PC-3 (cell line): ENCODE measurements around the gene MRPL40. TPM values are rescaled to one million over a fixed set of nuclear protein-coding genes. Genes with fewer than 3 reads are reported as not detected.
A peak's percentile ranks its signal among the peaks of the same experiment; 100 is the strongest.

Experiments
- ATAC-seq: fragments of 200-7000 bp; cut with Tn5 transposase; 2 replicates; pipeline ENCODE4 v1.9.1; 2020; ENCODE audit warnings: mild to moderate bottlenecking, moderate library complexity
- BruUV-seq: library from RNA; stranded (reverse); fragments of 400-500 nt; replicated peaks from 2 replicates; lab custom pipeline; 2021; lab: Mats Ljungman, UMichigan
- CTCF ChIA-PET: fragments of 300-600 bp; sonication (Branson Sonifier 250); formaldehyde crosslinking; loops from one replicate; lab custom pipeline; 2022; ENCODE audit warnings: antibody characterized with exemption; lab: Charles Lee
- POLR2A ChIA-PET: fragments of 300-600 bp; sonication (Branson Sonifier 250); formaldehyde crosslinking; loops from one replicate; lab custom pipeline; 2022; ENCODE audit warnings: antibody characterized with exemption; ENCODE audit not compliant: unreplicated experiment; lab: Charles Lee
- DNase-seq: peaks from one replicate; pipeline ENCODE4 v3.0.0-alpha.2; 2015
- H2AFZ ChIP-seq: fragments of 300-600 bp; sonication (generic); 2 replicates; pipeline ENCODE4 v1.6.0; 2016; ENCODE audit warnings: antibody characterized with exemption, low read length
- H3F3A ChIP-seq: fragments of 300-600 bp; sonication (generic); one replicate; pipeline ENCODE4 v1.6.0; 2017; ENCODE audit warnings: antibody characterized with exemption, low read length, control low read depth, mild to moderate bottlenecking; ENCODE audit not compliant: unreplicated experiment
- H3K27ac ChIP-seq: fragments of 300-600 bp; sonication (generic); 2 replicates; pipeline ENCODE4 v1.5.1; 2016; ENCODE audit warnings: mild to moderate bottlenecking, low read length
- H3K27me3 ChIP-seq: fragments of 300-600 bp; sonication (generic); 2 replicates; pipeline ENCODE4 v1.6.1; 2016; ENCODE audit warnings: low read length, mixed read lengths
- H3K36me3 ChIP-seq: fragments of 300-600 bp; sonication (generic); 2 replicates; pipeline ENCODE4 v1.6.1; 2016; ENCODE audit warnings: low read depth, mixed run types, low read length, mixed read lengths
- H3K4me1 ChIP-seq: fragments of 300-600 bp; sonication (generic); 2 replicates; pipeline ENCODE4 v1.5.1; 2016; ENCODE audit warnings: low read length; ENCODE audit not compliant: insufficient read depth
- H3K4me2 ChIP-seq: fragments of 300-600 bp; sonication (generic); 2 replicates; pipeline ENCODE4 v1.6.0; 2016; ENCODE audit warnings: low read length
- H3K4me3 ChIP-seq: fragments of 300-600 bp; sonication (generic); 2 replicates; pipeline ENCODE4 v1.5.1; 2016; ENCODE audit warnings: mild to moderate bottlenecking, low read length, mixed read lengths
- H3K79me2 ChIP-seq: fragments of 300-600 bp; sonication (generic); 2 replicates; pipeline ENCODE4 v1.6.1; 2017; ENCODE audit warnings: low read length, mixed read lengths
- H3K9ac ChIP-seq: fragments of 300-600 bp; sonication (generic); 2 replicates; pipeline ENCODE4 v1.6.0; 2016; ENCODE audit warnings: mild to moderate bottlenecking, low read length
- H3K9me2 ChIP-seq: fragments of 300-600 bp; sonication (generic); replicated peaks from 2 replicates; pipeline ENCODE4 v1.6.1; 2016; ENCODE audit warnings: mixed run types, low read length, mixed read lengths
- H3K9me3 ChIP-seq: fragments of 300-600 bp; sonication (generic); 2 replicates; pipeline ENCODE4 v1.6.1; 2016; ENCODE audit warnings: low read length, mixed read lengths
- H4K20me1 ChIP-seq: fragments of 300-600 bp; sonication (generic); 2 replicates; pipeline ENCODE4 v1.6.1; 2016; ENCODE audit warnings: low read length, mixed read lengths
- EZH2 ChIP-seq: fragments of 300-600 bp; sonication (generic); IDR thresholded peaks from one replicate; pipeline ENCODE4 v1.6.1; 2017; ENCODE audit warnings: antibody characterized with exemption, mild to moderate bottlenecking, low read length; ENCODE audit not compliant: unreplicated experiment
- EZH2phosphoT487 ChIP-seq: fragments of 300-600 bp; sonication (generic); IDR thresholded peaks from 2 replicates; pipeline ENCODE4 v1.6.1; 2018; ENCODE audit warnings: mild to moderate bottlenecking, antibody characterized with exemption, low read length, borderline replicate concordance
- intact Hi-C: fragments of 100-400 bp; cut with micrococcal nuclease; formaldehyde crosslinking; loops from 2 replicates; pipeline ENCODE4 v1.9.0; 2023
- total RNA-seq: library from RNA; depleted of rRNA; stranded (reverse); fragments of >200 nt; gene quantifications from 2 replicates; pipeline ENCODE4 v1.2.3, GENCODE V29; 2014
- TF ChIP-seq, protein P1 (sequence below): fragments of 300-600 bp; sonication (generic); conservative IDR thresholded peaks from 2 replicates; pipeline ENCODE4 v1.5.1; 2017; ENCODE audit warnings: antibody characterized with exemption, low read depth, mild to moderate bottlenecking, low read length

MRPL40 gene
- total RNA-seq, 1 experiment from 2014 or later, result 55.1 TPM

DNA sequence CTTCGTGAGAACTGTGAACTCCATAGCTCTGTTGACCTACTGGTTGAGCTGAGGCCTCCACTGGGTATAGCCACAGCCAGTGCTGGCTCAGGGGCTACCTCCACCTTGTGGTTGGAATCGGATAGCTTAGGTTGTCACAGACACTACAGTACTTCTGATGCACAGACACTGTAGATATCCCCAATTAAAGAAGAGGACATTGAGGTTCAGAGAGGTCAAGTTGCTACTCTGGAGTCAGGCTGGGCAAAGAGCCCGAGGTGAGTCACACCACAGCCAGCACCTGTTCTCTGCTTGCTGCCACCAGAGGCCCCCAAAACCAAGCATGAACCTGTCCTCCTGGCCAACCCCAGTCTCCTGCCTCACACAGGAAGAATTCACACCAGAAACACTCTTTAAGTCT is 41.2 kb downstream of the MRPL40 start:
- intact Hi-C loops, result no loop called here
- H3F3A ChIP-seq, result no peaks in the 10 kb centered on the region
- no peak overlapping the region for H3K4me3 ChIP-seq
- H3K79me2 ChIP-seq, result peaks cover 59% of the 10 kb centered on the region
- no peaks in the 10 kb centered on the region for H3K9me2 ChIP-seq
- H2AFZ ChIP-seq, result no peak overlapping the region
- peak; percentile 43 for ATAC-seq
- H3K9me3 ChIP-seq, result no peaks in the 10 kb centered on the region
- H3K27ac ChIP-seq, result no peak overlapping the region
- H4K20me1 ChIP-seq, result peaks cover 28% of the 10 kb centered on the region
- H3K9ac ChIP-seq, result no peak overlapping the region
- no peaks in the 10 kb centered on the region for H3K27me3 ChIP-seq
- peaks cover 6% of the 10 kb centered on the region for H3K4me1 ChIP-seq
- no peak overlapping the region for H3K4me2 ChIP-seq
- peaks cover 45% of the 10 kb centered on the region for H3K36me3 ChIP-seq
- POLR2A ChIA-PET, result no interaction called here
- CTCF ChIA-PET, result no interaction called here
- TF ChIP-seq, protein P1, sequence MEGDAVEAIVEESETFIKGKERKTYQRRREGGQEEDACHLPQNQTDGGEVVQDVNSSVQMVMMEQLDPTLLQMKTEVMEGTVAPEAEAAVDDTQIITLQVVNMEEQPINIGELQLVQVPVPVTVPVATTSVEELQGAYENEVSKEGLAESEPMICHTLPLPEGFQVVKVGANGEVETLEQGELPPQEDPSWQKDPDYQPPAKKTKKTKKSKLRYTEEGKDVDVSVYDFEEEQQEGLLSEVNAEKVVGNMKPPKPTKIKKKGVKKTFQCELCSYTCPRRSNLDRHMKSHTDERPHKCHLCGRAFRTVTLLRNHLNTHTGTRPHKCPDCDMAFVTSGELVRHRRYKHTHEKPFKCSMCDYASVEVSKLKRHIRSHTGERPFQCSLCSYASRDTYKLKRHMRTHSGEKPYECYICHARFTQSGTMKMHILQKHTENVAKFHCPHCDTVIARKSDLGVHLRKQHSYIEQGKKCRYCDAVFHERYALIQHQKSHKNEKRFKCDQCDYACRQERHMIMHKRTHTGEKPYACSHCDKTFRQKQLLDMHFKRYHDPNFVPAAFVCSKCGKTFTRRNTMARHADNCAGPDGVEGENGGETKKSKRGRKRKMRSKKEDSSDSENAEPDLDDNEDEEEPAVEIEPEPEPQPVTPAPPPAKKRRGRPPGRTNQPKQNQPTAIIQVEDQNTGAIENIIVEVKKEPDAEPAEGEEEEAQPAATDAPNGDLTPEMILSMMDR, result no peak; the same call in 1 of the 2 replicates
- TF ChIP-seq EZH2, result no peak
- no peak for TF ChIP-seq EZH2phosphoT487
- DNase-seq, result no peak
- BruUV-seq, result no TSS peak

DNA sequence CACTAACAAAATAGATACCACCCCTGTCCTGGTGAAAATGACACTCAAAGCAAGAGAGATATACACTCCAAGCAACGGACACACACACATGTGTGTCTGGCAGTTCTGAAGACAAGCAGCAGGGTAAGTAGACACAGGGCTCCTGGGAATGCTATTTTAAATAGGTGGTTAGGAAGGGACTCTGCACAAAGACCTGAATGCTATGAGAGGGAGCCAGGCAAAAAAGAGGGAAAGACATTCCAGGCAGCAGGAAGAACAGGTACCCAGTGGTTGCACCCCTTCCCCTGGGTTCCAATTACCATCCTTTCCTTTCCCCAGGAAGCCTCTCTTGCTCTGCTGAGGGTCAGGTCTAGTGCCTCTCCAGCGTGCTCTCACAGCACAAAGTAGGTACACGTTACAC is 43.7 kb downstream of the MRPL40 start:
- intact Hi-C loops, result loop anchor here (5.0 kb wide), 1 partner anchor 174 kb away; no protein-coding TSS in a partner anchor

More for the DNA sequence above, 43.7 kb downstream of the MRPL40 start:
- H3K27ac ChIP-seq, result no peak overlapping the region
- TF ChIP-seq EZH2 (no peak), EZH2phosphoT487 (no peak)
- TF ChIP-seq, protein P1, result no peak
- no peaks in the 10 kb centered on the region for H3K27me3 ChIP-seq
- H3K79me2 ChIP-seq, result peaks cover 76% of the 10 kb centered on the region
- H3K9me3 ChIP-seq, result no peaks in the 10 kb centered on the region
- H3F3A ChIP-seq, result no peaks in the 10 kb centered on the region
- H3K4me2 ChIP-seq, result no peak overlapping the region
- peaks cover 29% of the 10 kb centered on the region for H4K20me1 ChIP-seq
- ATAC-seq (no peak), DNase-seq (no peak)
- H3K9me2 ChIP-seq, result no peaks in the 10 kb centered on the region
- H3K9ac ChIP-seq, result no peak overlapping the region
- POLR2A ChIA-PET, result no interaction called here
- no peak overlapping the region for H3K4me3 ChIP-seq
- peaks cover 11% of the 10 kb centered on the region for H3K4me1 ChIP-seq
- H2AFZ ChIP-seq, result no peak overlapping the region
- CTCF ChIA-PET, result no interaction called here
- BruUV-seq, result no TSS peak
- H3K36me3 ChIP-seq, result peaks cover 29% of the 10 kb centered on the region
